Stimulated activated CD8-positive, alpha-beta memory T cell treated with anti-CD3 and anti-CD28 coated beads, Interleukin-4, amount 100 ng/mL, for 4 hours (primary cell): ENCODE data around the gene EVA1B.

ENCODE experiments used
- DNase-seq, 2 donors: peaks; one replicate each; pipeline ENCODE4 v3.0.0-alpha.2; 2020; ENCODE audit warnings: low read depth in 2 of 2, low spot score in 1 of 2

The EVA1B gene, protein sequence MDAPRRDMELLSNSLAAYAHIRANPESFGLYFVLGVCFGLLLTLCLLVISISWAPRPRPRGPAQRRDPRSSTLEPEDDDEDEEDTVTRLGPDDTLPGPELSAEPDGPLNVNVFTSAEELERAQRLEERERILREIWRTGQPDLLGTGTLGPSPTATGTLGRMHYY

DNA sequence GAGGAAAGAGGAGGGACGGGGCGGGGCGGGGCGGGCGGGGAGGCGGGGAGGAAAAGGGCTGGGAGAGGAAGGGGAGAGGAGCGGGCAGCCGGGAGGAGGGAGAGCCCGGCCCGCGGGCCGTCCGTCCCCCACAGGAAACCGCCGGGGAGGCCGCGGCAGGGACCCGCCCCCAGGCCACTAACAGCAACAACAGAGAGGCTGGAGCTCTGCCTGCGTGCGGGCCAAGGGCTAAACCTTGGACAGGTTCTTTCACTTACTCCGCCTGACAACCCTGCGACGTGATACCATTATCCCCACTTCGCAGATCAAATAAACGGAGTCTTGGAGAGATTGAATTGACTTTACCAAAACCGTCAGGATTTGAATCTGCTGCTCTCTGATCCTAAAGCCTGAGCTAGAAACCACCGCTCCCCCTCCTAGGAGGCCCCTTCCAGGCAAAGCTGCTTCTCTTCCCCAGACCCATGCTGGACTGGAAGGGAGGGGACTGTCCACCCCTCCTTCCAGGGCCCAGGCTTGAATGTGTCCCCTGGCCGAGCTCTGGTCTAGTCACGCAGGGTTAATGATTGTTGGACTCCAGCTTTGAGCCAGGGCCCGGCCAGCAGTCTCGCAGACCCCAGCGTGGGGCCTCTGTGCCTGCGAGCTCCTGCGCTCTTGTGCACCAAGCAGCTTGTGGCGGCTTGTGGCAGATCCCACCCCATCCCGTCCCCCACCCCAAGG lies at the start of gene EVA1B:
TSS of gene EVA1B (minus strand) at position 10 of the 717 bp plus-strand sequence. CDS start 608 bp downstream, outside the sequence.
- DNase-seq, result no peak

DNA sequence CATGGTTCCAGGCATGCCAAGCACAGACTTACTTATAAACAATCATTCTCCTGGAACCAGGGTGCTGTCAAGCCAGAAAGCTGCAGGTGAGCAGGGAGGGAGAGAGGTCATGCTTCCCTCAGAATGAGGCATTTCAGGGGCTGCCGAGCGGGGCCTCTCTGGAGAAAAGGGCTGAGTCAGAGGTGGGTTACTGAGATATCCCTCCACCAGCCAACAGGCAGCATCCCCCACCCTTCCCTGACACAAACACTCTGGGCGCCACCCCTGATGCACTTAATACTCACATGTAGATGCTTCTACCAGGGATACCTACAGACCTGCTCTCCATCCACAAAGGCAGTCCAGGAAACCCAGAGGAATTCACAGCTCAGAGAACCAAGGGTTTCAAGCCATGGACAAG lies 49.2 kb upstream of the EVA1B start:
- DNase-seq, result no peak

- DNase-seq, result peak; percentile 64 to 78
Measured at GRCh38 chr1:36369061-36369861, 45.8 kb upstream of the EVA1B start.

GRCh38 chr1:36367798-36368197 lies 44.4 kb upstream of the EVA1B start:
- no peak for DNase-seq

GRCh38 chr1:36367066-36367465 lies 43.6 kb upstream of the EVA1B start:
- DNase-seq, result no peak

- DNase-seq, result no peak
Measured at GRCh38 chr1:36366091-36366661, 42.7 kb upstream of the EVA1B start.

DNA sequence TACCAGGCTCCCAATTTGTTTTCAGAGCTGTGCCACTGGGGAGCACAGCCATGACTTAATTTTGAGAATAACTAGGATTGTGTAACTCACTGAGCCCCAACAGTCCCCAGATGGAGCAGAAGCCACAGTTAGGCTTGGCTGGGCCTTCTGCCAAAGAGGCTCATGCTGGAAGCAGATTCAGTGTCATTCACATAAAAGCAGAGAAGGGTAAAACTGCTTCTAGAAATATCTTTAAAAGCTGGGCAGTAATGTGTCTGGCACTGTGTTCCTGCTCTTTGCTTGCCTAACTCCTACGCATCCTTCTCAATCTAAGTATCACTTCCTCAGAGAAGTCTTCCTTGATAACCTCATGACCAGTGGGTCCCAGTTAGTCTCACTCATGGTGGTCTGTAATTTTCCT lies 41.9 kb upstream of the EVA1B start:
- DNase-seq, result no peak

DNA sequence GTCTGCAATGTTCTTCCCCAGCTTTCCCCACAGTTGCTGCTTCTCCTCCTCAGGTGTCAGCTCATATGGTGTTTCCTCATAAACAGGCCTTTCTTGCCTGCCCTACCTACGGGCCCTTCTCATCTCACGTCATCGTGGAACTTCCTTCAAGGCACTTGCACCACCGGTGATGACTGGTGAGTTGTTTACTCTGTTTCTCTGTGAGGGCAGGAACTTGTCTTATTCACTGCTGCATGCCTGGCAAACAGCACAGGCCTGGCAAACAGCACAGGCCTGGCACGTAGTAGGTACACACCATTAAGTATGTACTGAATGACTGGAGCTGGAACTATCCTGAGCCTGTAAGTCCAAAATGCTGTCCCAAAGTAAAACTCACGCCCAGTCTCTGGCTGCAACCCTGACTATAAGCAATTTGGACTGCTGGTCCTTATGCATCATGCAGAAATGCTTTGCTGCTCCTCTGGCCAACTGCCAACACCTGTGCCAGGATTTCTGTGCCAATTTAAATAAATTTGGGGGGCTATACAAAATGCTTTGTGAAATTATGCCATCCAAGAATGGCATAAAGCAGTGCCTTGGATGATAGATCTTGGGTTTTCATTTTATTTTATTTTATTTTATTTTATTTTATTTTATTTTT lies 36.6 kb upstream of the EVA1B start:
- no peak for DNase-seq

GRCh38 chr1:36359383-36359782 lies 35.9 kb upstream of the EVA1B start:
- no peak for DNase-seq

GRCh38 chr1:36358514-36359084 lies 35.2 kb upstream of the EVA1B start:
- DNase-seq, result no peak

- no peak for DNase-seq
Measured at GRCh38 chr1:36355811-36356210, 32.4 kb upstream of the EVA1B start.

GRCh38 chr1:36354486-36354885 lies 31.0 kb upstream of the EVA1B start:
- DNase-seq, result no peak

DNA sequence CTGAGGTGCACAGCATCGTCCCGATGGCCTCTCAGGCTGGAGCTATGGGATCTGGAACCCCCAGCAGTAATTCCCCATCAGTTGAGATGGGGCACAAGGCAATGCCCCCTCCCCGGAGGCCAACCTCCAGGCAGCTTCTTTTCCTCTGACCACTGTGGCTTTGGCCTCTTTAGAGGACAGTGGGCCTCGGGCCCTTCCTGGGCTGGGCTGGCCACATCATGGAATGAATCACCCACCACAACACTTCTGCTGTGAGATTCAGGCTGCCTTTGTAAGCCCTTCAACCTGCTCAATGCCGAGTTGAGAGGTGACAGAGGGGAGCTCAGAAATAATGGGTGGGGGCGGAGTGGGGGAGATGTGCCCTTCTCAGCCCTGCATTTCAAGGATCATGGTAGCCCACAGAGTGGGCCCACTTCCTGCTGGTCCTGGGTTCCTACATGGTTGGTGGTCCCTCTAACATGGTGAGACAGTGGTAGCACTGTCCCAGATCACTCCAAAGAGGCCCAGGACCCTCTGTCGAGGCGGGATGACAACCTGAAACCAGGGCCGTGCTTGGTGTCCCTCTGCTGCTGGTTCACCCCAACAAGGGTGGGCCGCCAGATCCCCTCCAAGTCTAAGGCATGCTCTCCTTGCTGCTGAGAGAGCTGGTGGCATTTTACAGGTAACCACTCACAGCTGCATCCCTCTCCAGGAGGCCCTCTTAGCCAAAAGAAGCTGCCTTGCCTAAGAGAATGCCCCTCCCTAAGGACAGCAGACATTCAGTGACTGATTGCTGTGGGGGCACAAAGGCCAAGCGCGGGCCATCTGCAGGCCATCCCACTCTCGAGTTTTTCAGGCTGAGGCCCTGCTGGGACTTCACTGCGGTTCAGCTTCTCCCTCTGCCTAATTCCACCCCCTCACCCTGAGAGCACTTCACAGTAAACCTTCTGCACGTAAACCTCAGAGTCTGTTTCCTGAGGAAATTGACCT lies 29.7 kb upstream of the EVA1B start:
- DNase-seq, result no peak

GRCh38 chr1:36352125-36352909 lies 28.9 kb upstream of the EVA1B start:
- no peak for DNase-seq

GRCh38 chr1:36351227-36351977 lies 28.0 kb upstream of the EVA1B start:
- DNase-seq, result no peak

- DNase-seq, result peak in 1 of 2 donors; percentile 12
Measured at GRCh38 chr1:36350659-36351226, 27.3 kb upstream of the EVA1B start.

DNA sequence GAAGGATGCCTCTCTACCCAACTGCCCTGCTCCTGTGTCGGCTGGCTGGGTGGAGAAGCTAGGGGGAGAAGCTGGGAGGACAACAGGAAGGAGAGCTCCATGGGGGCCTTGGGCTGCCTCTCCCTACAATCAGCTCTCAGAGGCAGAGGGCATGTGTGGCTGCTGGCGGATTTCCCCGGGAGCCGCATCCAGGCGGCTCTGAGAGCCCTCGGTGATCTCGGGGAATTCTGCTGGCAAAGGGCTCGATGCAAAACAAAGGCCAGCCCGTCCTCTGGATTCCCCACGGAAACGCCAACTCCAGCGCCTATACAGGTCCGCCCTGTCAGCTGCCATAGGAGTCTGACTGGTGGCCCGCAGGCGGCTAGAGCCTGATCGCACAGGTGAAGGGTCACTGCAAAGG lies 26.4 kb upstream of the EVA1B start:
- DNase-seq, result no peak

DNA sequence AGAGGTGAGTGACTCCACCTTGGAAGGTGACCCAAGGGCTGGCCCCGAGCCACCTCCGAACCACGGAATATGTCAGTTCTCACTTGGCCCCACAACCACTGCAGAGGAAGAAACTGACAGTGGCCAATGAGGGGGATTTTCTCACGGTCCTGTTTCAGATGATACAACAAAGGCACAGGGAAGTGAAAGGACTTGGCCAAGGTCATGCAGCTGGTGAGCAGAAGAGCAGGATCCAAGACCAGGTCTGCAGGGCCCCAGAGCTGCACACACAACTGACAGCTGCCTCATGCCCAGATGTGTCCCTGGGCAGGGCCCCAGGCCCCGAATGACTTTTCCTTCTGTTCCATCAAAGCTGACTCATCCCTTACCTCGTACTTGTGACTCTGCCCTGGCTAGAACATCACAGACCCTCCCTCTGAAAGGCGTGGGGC lies 25.8 kb upstream of the EVA1B start:
- no peak for DNase-seq
